SW480 (cell line): ENCODE measurements around the gene PLCB1.

Source experiments
- DNase-seq: peaks from one replicate; pipeline ENCODE4 v3.0.0-alpha.2; 2016; ENCODE audit warnings: low spot score

The PLCB1 gene

GRCh38 chr20:8131598-8132483 is at the start of gene PLCB1:
Gene PLCB1, plus strand, starts transcription at chr20:8132266. Its CDS starts 386 bp downstream, at chr20:8132652.
- no peak for DNase-seq

DNA sequence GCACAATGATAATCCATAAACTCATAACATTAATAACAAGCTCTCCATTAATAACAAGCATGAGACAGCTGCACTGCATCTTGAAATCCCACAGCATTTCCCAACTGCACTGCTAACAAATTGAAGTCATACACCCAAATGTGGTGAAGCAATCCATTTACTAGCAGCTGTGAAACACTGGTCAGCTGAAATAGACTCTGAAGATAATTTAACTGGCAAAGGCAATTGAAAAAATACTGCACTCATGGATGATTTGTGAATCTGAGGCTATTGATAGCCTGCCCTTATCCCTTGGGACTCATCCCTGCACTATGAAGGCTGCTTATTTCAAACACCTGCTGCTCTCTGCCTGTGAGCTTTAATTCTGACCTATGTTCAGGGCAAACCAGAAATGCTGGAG is 49.1 kb upstream of the PLCB1 start:
- no peak for DNase-seq

GRCh38 chr20:8089668-8090067 is 42.4 kb upstream of the PLCB1 start:
- no peak for DNase-seq

DNA sequence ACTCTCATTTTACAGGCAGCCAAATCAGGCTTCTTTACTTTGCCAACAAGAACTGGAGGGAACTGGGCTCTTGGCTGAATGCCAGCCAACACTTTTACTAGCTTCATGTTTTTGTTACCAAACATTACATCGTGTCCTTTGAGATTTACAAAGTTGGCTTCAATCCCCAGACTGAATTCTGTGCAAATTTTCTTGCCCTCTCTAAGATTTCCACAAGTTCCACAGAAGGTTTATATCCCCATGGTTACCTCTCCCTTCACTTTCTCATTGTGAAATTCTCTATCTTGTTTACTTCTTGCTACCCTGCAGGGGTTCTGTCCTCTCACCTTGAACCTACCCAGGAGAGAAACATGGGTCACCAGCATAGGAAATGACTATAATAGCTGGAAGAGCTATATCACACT is 37.6 kb upstream of the PLCB1 start:
- no peak for DNase-seq

GRCh38 chr20:8094850-8095249 is 37.2 kb upstream of the PLCB1 start:
- no peak for DNase-seq

- no peak for DNase-seq
Measured at GRCh38 chr20:8095648-8096572, 36.2 kb upstream of the PLCB1 start.

DNA sequence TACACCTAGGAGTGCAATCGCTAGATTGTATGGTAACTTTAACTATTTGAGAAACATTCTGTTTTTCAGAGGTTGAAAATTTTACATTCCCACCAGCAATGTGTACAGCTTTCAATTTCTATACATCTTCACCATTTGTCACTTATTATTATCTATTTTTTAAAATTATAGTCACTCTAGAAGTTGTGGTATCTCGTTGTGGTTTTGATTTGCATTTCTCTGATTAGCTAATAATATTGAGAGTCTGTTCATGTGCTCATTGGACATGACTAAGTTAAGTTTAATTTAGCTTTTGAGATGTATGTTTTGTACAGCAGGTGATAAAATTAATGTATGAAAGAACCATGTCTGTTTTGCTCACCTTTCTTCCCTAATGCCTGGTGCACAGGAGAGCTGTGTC is 34.8 kb upstream of the PLCB1 start:
- no peak for DNase-seq

- DNase-seq: no peak
Measured at GRCh38 chr20:8104252-8104651, 27.8 kb upstream of the PLCB1 start.

DNA sequence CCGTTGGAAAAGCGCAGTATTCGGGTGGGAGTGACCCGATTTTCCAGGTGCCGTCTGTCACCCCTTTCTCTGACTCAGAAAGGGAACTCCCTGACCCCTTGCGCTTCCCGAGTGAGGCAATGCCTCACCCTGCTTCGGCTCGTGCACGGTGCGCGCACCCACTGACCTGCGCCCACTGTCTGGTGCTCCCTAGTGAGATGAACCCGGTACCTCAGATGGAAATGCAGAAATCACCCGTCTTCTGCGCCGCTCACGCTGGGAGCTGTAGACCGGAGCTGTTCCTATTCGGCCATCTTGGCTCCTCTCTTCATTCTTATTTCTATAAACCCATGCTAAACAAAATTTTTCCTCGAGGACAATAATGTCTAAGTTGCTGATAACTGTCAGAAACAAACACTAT is 17.5 kb upstream of the PLCB1 start:
- peak; percentile 37 for DNase-seq

DNA sequence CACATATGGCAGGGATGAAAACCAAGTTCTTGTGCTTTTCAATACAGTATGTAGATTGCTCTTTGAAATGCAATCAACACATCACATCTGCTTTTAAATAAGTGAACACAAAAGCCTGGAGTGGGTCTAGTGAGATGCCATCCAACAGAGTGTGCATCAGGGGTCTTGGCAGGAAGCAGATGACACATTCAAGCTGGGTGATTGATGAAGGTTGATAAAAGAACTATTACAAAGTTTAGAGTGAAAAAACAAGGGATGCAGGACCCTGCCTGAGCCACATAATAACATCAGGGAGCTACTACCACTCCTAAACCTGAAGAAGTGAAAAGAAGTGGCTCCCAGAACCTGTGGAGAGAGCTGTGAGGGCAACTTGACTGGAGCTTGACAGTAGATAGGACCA is 16.6 kb upstream of the PLCB1 start:
- DNase-seq: no peak

GRCh38 chr20:8116067-8116811 is 15.8 kb upstream of the PLCB1 start:
- no peak for DNase-seq

- DNase-seq: no peak
Measured at GRCh38 chr20:8117636-8118035, 14.4 kb upstream of the PLCB1 start.

GRCh38 chr20:8118039-8118438 is 14.0 kb upstream of the PLCB1 start:
- DNase-seq: no peak

- no peak for DNase-seq
Measured at GRCh38 chr20:8118760-8119159, 13.3 kb upstream of the PLCB1 start.

DNA sequence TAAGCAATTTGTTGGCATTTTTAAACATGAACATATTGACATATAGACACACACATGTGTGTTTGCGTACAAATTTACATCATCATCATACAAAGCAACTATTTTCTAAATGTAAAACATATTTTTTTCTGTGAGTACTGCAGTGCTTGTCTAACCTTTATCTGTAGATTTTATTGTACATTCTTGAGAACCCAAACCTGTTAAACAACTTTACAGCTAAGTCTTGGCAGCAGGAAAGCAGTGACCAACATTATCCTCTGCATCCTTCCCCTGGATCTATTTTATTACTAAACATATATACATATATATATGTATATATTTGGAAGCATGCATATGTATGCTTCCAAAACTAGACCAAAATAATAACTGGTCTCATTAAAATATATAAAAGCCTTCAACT is 10.4 kb upstream of the PLCB1 start:
- no peak for DNase-seq

DNA sequence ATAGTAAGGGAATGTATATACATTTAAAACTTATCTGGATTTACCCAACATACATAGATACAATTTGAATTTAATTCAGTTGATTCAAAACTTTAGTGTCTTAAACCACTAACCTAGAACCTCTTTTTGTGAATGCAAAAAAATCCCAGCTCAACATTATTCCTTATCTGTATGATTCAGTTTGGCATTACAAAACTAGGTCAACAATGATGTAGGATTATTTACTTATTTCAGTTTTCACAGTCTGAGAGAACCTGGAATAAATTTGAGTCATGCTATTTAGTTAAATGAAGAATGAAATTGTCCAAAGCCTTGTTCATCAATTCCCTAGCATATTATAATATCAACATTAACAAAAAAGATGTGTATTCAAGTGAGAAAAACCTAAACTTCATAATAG is 7.4 kb upstream of the PLCB1 start:
- no peak for DNase-seq

- no peak for DNase-seq
Measured at GRCh38 chr20:8126181-8126580, 5.9 kb upstream of the PLCB1 start.

DNA sequence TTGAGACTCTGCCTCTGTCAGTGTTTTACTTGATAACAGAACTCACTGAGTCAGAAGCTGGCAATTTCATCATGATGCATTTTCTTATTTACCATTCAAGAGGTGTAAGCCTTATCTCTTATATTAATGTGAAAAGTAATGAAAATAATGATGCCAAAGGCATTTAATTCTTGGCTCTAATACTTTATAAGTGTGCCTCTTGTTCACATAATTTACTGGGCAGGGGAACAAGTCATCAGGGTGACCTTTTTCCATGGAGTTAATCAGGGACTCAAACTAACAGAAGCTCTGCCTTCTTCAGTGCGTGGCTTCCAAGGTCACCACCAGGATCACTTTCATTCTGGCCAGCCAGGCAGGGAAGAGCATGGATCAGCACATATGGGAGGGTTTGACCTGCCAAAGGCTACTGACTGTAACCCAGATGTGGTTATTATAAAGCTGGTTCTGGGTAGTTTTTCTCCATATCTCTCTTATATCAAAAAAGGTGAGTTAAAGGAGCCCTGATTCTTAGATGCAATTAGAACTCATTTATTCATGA is 5.2 kb upstream of the PLCB1 start:
- no peak for DNase-seq

GRCh38 chr20:8127553-8128255 is 4.4 kb upstream of the PLCB1 start:
- no peak for DNase-seq

DNA sequence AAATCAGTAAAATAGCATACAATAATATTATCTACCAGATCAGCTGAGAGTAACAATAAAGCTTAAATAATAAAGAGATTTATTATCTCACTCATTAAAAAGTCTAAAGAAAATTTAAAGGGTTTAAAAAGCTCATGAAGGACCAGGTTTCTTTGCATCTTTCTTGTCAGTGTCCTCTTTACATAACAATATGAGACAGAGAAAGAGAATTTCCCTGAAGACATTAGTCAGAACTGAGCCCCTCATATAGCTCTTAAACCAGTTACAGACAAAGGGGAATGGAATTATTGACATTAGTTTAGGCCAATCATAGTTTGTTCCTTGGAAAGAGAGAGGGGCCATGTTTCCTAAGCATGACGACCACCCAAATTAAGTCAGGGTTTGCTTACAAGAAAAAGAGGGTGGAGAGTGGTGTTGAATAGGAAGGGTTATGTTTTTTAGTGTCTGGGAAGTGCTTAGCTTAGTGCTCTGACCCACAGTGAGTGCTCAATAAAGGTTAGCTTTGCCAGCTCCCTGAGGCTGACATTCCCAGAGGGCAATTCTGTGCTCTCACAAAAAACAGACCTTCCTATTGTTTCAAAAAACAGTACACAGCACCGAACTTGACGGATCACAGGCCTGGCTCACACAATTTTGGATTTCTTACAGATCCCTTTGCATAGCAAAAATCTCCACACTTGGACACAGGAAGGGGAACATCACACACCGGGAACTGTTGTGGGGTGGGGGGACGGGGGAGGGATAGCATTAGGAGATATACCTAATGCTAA is 3.6 kb upstream of the PLCB1 start:
- no peak for DNase-seq
